ENCODE data around the gene NRM. TPM values are rescaled to one million over a fixed set of nuclear protein-coding genes. Genes with fewer than 3 reads are reported as not detected.
A peak's percentile ranks its signal among the peaks of the same experiment; 100 is the strongest.

NRM gene
- total RNA-seq, 2 experiments from 2014 or later = 18.6 to 36.7 TPM

GRCh38 chr6:30686009-30686907, 4.5 kb downstream of the NRM start, which contains the start of gene PPP1R18:
PPP1R18 (minus strand) TSS chr6:30686645; CDS start chr6:30686018, 627 bp downstream.
- POLR2A ChIA-PET = interaction anchor here (1.5 to 2.7 kb wide), 2 partner anchors 31 to 34 kb away, joined by 4 to 14 read pairs; partner anchors contain the start of genes MDC1 and TUBB
- Histone ChIP-seq H3K9me3 (ENCODE audit: low read length) (no peaks in the 10 kb centered on the region), H3K4me2 (ENCODE audit: low read length) (peak within 1 kb of the TSS; percentile 99), H4K20me1 (ENCODE audit: insufficient read depth, low read length) (peaks cover 13% of the 10 kb centered on the region; the same call in 1 of the 2 replicates), H3K9me2 (ENCODE audit: insufficient read depth, low read length) (no peaks in the 10 kb centered on the region), H3K4me3 (ENCODE audit: low read depth, low read length, poor library complexity, severe bottlenecking) (peak within 1 kb of the TSS; percentile 95), H3K36me3 (ENCODE audit: insufficient read depth, low read length) (peaks cover 47% of the 10 kb centered on the region), H3K79me2 (ENCODE audit: insufficient read depth, low read depth, low read length) (peaks cover 86% of the 10 kb centered on the region), H3K27ac (ENCODE audit: low read depth, low read length, poor library complexity, severe bottlenecking) (peak within 1 kb of the TSS; percentile 95), H3K4me1 (ENCODE audit: insufficient read depth, low read length, poor library complexity, severe bottlenecking) (peaks cover 35% of the 10 kb centered on the region), H2AFZ (ENCODE audit: low read length) (no peak within 1 kb of the TSS)
- CTCF ChIA-PET (ENCODE audit: unreplicated experiment) = no interaction called here
- TF ChIP-seq CTCF (conservative IDR thresholded peaks at IDR 0.05; ENCODE audit: low read length) = no peak
- no peak for TF ChIP-seq EZH2phosphoT487 (IDR thresholded peaks at IDR 0.05; ENCODE audit: borderline replicate concordance, low read depth, low read length)
- intact Hi-C loops (cut with micrococcal nuclease; ENCODE audit: unreplicated experiment) = loop anchor here (5.0 to 10.0 kb wide), 2 partner anchors 69 to 809 kb away; partner anchors contain the start of genes MICB, MRPS18B and PPP1R10
- peak; percentile 76 for DNase-seq (ENCODE audit: low spot score)
- BruUV-seq (replicated peaks) = TSS peak; percentile 62

- peak overlapping the region; percentile 95 for H3K4me3 ChIP-seq (ENCODE audit: low read depth, low read length, poor library complexity, severe bottlenecking)
- ChIA-PET CTCF (ENCODE audit: unreplicated experiment) (interaction anchor here (0.6 to 1.0 kb wide), 2 partner anchors 38 to 144 kb away, joined by 3 read pairs; no protein-coding TSS in a partner anchor), POLR2A (interaction anchor here (1.0 to 2.7 kb wide), 3 partner anchors 31 to 37 kb away, joined by 4 to 14 read pairs (median 5); partner anchors contain the start of genes MDC1 and TUBB)
- H3K9me3 ChIP-seq (ENCODE audit: low read length) = no peaks in the 10 kb centered on the region
- peaks cover 13% of the 10 kb centered on the region; the same call in 1 of the 2 replicates for H4K20me1 ChIP-seq (ENCODE audit: insufficient read depth, low read length)
- BruUV-seq (replicated peaks) = no TSS peak
- peaks cover 56% of the 10 kb centered on the region for H3K36me3 ChIP-seq (ENCODE audit: insufficient read depth, low read length)
- DNase-seq (ENCODE audit: low spot score) = peak; percentile 54
- H3K79me2 ChIP-seq (ENCODE audit: insufficient read depth, low read depth, low read length) = peaks cover 92% of the 10 kb centered on the region
- peak overlapping the region; percentile 95 for H3K27ac ChIP-seq (ENCODE audit: low read depth, low read length, poor library complexity, severe bottlenecking)
- H3K4me2 ChIP-seq (ENCODE audit: low read length) = peak overlapping the region; percentile 99
- peaks cover 41% of the 10 kb centered on the region for H3K4me1 ChIP-seq (ENCODE audit: insufficient read depth, low read length, poor library complexity, severe bottlenecking)
- intact Hi-C loops (cut with micrococcal nuclease; ENCODE audit: unreplicated experiment) = loop anchor here (5.0 to 10.0 kb wide), 2 partner anchors 68 to 809 kb away; partner anchors contain the start of genes MICB, MRPS18B and PPP1R10
- no peak overlapping the region for H2AFZ ChIP-seq (ENCODE audit: low read length)
- H3K9me2 ChIP-seq (ENCODE audit: insufficient read depth, low read length) = no peaks in the 10 kb centered on the region
- TF ChIP-seq EZH2phosphoT487 (IDR thresholded peaks at IDR 0.05; ENCODE audit: borderline replicate concordance, low read depth, low read length) (no peak), CTCF (conservative IDR thresholded peaks at IDR 0.05; ENCODE audit: low read length) (peak; percentile 74)
Measured at GRCh38 chr6:30685157-30686008, 5.4 kb downstream of the NRM start.
